Astrocyte (in vitro differentiated cells and primary cell): ENCODE results near the gene PPRC1. TPM values are rescaled to one million over a fixed set of nuclear protein-coding genes. Genes with fewer than 3 reads are reported as not detected.

ENCODE experiments used
- DNase-seq: peaks from one replicate; pipeline ENCODE4 v3.0.0-alpha.2; 2010; ENCODE audit warnings: low read depth
- FAIRE-seq: peaks from 2 replicates; lab custom pipeline; 2011; peaks lifted over from hg19 to GRCh38; lab: Jason Lieb, UNC
- H2AFZ ChIP-seq: 2 replicates; pipeline ENCODE4 v1.6.0; 2012; ENCODE audit warnings: low read depth, low read length, inconsistent platforms
- H3K27ac ChIP-seq: 2 replicates; pipeline ENCODE4 v1.5.1; 2011; ENCODE audit warnings: low read depth, low read length, inconsistent platforms
- H3K27me3 ChIP-seq: 2 replicates; pipeline ENCODE4 v1.6.0; 2011; ENCODE audit warnings: low read length, inconsistent platforms; ENCODE audit not compliant: insufficient read depth
- H3K36me3 ChIP-seq: 2 replicates; pipeline ENCODE4 v1.5.1; 2011; ENCODE audit warnings: low read length, inconsistent platforms; ENCODE audit not compliant: insufficient read depth
- H3K4me1 ChIP-seq: 2 replicates; pipeline ENCODE4 v1.5.1; 2011; ENCODE audit warnings: low read length, inconsistent platforms; ENCODE audit not compliant: insufficient read depth
- H3K4me2 ChIP-seq: 2 replicates; pipeline ENCODE4 v1.6.0; 2012; ENCODE audit warnings: low read length, inconsistent platforms
- H3K4me3 ChIP-seq: 2 replicates; pipeline ENCODE4 v1.5.1; 2011; ENCODE audit warnings: low read depth, mild to moderate bottlenecking, low read length, inconsistent platforms; ENCODE audit not compliant: insufficient read depth
- H3K79me2 ChIP-seq: 2 replicates; pipeline ENCODE4 v1.6.0; 2012; ENCODE audit warnings: mild to moderate bottlenecking, low read length, inconsistent platforms; ENCODE audit not compliant: insufficient read depth
- H3K9ac ChIP-seq: 2 replicates; pipeline ENCODE4 v1.6.0; 2012; ENCODE audit warnings: mild to moderate bottlenecking, low read length, inconsistent platforms
- H3K9me3 ChIP-seq: 2 replicates; pipeline ENCODE4 v1.5.1; 2012; ENCODE audit warnings: low read depth, mild to moderate bottlenecking, low read length, inconsistent platforms; ENCODE audit not compliant: insufficient read depth
- H4K20me1 ChIP-seq: 2 replicates; pipeline ENCODE4 v1.6.0; 2012; ENCODE audit warnings: low read length, inconsistent platforms; ENCODE audit not compliant: insufficient read depth
- H3K27ac Mint-ChIP-seq: one replicate; pipeline ENCODE4 v1.8.0; 2021; ENCODE audit warnings: mild to moderate bottlenecking, mixed read lengths; ENCODE audit not compliant: unreplicated experiment
- H3K27me3 Mint-ChIP-seq: one replicate; pipeline ENCODE4 v1.8.0; 2021; ENCODE audit warnings: low read depth, mixed read lengths; ENCODE audit not compliant: unreplicated experiment
- H3K36me3 Mint-ChIP-seq: one replicate; pipeline ENCODE4 v1.8.0; 2021; ENCODE audit warnings: low read depth, mixed read lengths; ENCODE audit not compliant: unreplicated experiment
- H3K4me1 Mint-ChIP-seq: one replicate; pipeline ENCODE4 v1.8.0; 2021; ENCODE audit warnings: low read depth, mixed read lengths; ENCODE audit not compliant: unreplicated experiment
- H3K4me3 Mint-ChIP-seq: one replicate; pipeline ENCODE4 v1.8.0; 2021; ENCODE audit warnings: mild to moderate bottlenecking, moderate library complexity, mixed read lengths; ENCODE audit not compliant: unreplicated experiment
- H3K9me3 Mint-ChIP-seq: one replicate; pipeline ENCODE4 v1.8.0; 2021; ENCODE audit warnings: mild to moderate bottlenecking, mixed read lengths; ENCODE audit not compliant: unreplicated experiment
- CTCF ChIP-seq: IDR thresholded peaks from 2 replicates; pipeline ENCODE4 v1.5.1; 2011; ENCODE audit warnings: low read depth, mild to moderate bottlenecking, inconsistent platforms, low read length, moderate library complexity; ENCODE audit not compliant: insufficient read depth
- EZH2 ChIP-seq: IDR thresholded peaks from 2 replicates; pipeline ENCODE4 v1.6.1; 2012; ENCODE audit warnings: mild to moderate bottlenecking, low read length, inconsistent platforms; ENCODE audit not compliant: insufficient read depth
- total RNA-seq: library from RNA; stranded (reverse); gene quantifications from 2 replicates; pipeline ENCODE4 v1.2.1, GENCODE V29; 2021

Gene PPRC1
- total RNA-seq, 1 donor from 2014 or later = 56.9 TPM

- Histone ChIP-seq H2AFZ (no peak overlapping the region), H4K20me1 (peaks cover 49% of the 10 kb centered on the region), H3K27ac (no peak overlapping the region), H3K79me2 (peaks cover 13% of the 10 kb centered on the region), H3K9ac (no peak overlapping the region), H3K9me3 (no peaks in the 10 kb centered on the region), H3K27me3 (no peaks in the 10 kb centered on the region), H3K4me2 (no peak overlapping the region), H3K4me1 (no peaks in the 10 kb centered on the region), H3K36me3 (peaks cover 31% of the 10 kb centered on the region), H3K4me3 (no peak overlapping the region)
- FAIRE-seq (no peak), DNase-seq (no peak)
- no peaks in the 10 kb centered on the region for H3K9me3 Mint-ChIP-seq
- H3K4me1 Mint-ChIP-seq = peaks cover 28% of the 10 kb centered on the region
- no peak overlapping the region for H3K27ac Mint-ChIP-seq
- H3K36me3 Mint-ChIP-seq = peaks cover 39% of the 10 kb centered on the region
- TF ChIP-seq EZH2 = no peak
- no peak for TF ChIP-seq CTCF
- H3K4me3 Mint-ChIP-seq = no peak overlapping the region
- no peaks in the 10 kb centered on the region for H3K27me3 Mint-ChIP-seq
Observed at GRCh38 chr10:102106998-102107397, 25.8 kb upstream of the PPRC1 start.

- H3K4me1 ChIP-seq = peaks cover 13% of the 10 kb centered on the region
- no peak overlapping the region for H3K4me3 ChIP-seq
- H3K9me3 Mint-ChIP-seq = no peaks in the 10 kb centered on the region
- H3K27me3 ChIP-seq = no peaks in the 10 kb centered on the region
- no peak overlapping the region for H2AFZ ChIP-seq
- H3K27ac Mint-ChIP-seq = peak overlapping the region; percentile 47
- H3K4me1 Mint-ChIP-seq = peaks cover 33% of the 10 kb centered on the region
- FAIRE-seq (no peak), DNase-seq (no peak)
- no peaks in the 10 kb centered on the region for H3K27me3 Mint-ChIP-seq
- TF ChIP-seq EZH2 (no peak), CTCF (no peak)
- peaks cover 37% of the 10 kb centered on the region for H3K79me2 ChIP-seq
- H3K4me3 Mint-ChIP-seq = no peak overlapping the region
- H3K9me3 ChIP-seq = no peaks in the 10 kb centered on the region
- H3K27ac ChIP-seq = no peak overlapping the region
- H3K9ac ChIP-seq = no peak overlapping the region
- H3K36me3 ChIP-seq = peaks cover 29% of the 10 kb centered on the region
- H4K20me1 ChIP-seq = peaks cover 71% of the 10 kb centered on the region
- peaks cover 39% of the 10 kb centered on the region for H3K36me3 Mint-ChIP-seq
- no peak overlapping the region for H3K4me2 ChIP-seq
Observed at GRCh38 chr10:102109166-102110116, 23.4 kb upstream of the PPRC1 start.

- FAIRE-seq = no peak
- peaks cover 38% of the 10 kb centered on the region for H3K4me1 Mint-ChIP-seq
Observed at GRCh38 chr10:102111276-102111675, 21.6 kb upstream of the PPRC1 start.

More at GRCh38 chr10:102111276-102111675, 21.6 kb upstream of the PPRC1 start:
- H3K27ac ChIP-seq = no peak overlapping the region
- H4K20me1 ChIP-seq = peaks cover 67% of the 10 kb centered on the region
- no peaks in the 10 kb centered on the region for H3K27me3 ChIP-seq
- TF ChIP-seq EZH2 (no peak), CTCF (no peak)
- H3K9me3 ChIP-seq = no peaks in the 10 kb centered on the region
- H3K36me3 ChIP-seq = peaks cover 29% of the 10 kb centered on the region
- H2AFZ ChIP-seq = no peak overlapping the region
- H3K36me3 Mint-ChIP-seq = peaks cover 31% of the 10 kb centered on the region
- H3K4me3 ChIP-seq = no peak overlapping the region
- peaks cover 25% of the 10 kb centered on the region for H3K4me1 ChIP-seq
- H3K79me2 ChIP-seq = peaks cover 53% of the 10 kb centered on the region
- H3K27me3 Mint-ChIP-seq = no peaks in the 10 kb centered on the region
- H3K9me3 Mint-ChIP-seq = no peaks in the 10 kb centered on the region
- H3K27ac Mint-ChIP-seq = no peak overlapping the region
- H3K4me2 ChIP-seq = no peak overlapping the region
- DNase-seq = no peak
- peak overlapping the region; percentile 34 for H3K4me3 Mint-ChIP-seq
- no peak overlapping the region for H3K9ac ChIP-seq
